ENCODE data around the gene CENPM. TPM values are rescaled to one million over a fixed set of nuclear protein-coding genes. Genes with fewer than 3 reads are reported as not detected.

The CENPM gene
- total RNA-seq, 2 donors from 2014 or later, result not detected

DNA sequence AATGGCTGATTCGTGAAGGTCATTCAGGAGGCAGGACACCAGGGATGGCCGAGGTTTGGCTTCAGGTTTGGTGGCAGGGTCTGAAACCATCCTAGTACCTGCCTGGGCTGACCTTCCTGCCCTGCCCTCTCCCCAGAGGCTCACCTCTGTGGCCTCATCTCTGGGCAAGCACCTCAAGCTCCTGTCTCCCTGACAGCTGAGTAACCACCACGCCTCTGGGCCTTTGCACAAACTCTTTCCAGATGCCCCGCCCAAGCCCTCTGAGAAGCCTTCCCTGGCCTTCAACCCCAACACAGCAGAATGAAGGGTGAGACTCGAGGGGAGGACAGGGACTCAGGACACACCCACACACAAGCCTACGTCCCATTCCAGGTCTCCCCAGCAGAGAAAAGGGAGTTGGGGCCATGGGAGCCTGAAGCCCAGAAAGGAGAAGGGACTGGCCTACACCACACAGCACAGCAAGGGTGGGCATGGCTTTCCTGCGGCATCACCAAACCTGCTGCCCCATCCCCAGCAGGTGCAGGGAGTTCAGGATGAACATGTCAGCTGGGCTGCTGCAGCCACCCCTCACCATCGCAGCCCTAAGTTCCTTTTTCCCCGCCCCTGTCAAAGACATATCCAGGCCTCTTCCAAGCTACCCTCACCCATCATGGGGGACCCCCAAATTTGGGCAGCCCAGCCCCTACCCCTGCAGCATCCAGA lies 34.5 kb downstream of the CENPM start:
- ATAC-seq (ENCODE audit: insufficient number of reproducible peaks, low FRiP score, low read depth), result no peak
- Histone ChIP-seq H3K4me3 (no peak overlapping the region), H3K27me3 (replicated peaks; ENCODE audit: insufficient read depth) (peaks cover 27% of the 10 kb centered on the region), H3K27ac (peak overlapping the region in 1 of 2 donors; percentile 11), H3K36me3 (peaks cover under 1% of the 10 kb centered on the region), H3K4me1 (ENCODE audit: control insufficient read depth in 1 of 2, low read depth in 2 of 2) (peaks cover 18 to 29% of the 10 kb centered on the region in 2 donors), H3K9me3 (no peaks in the 10 kb centered on the region)
- no peak for TF ChIP-seq CTCF (IDR thresholded peaks at IDR 0.05)
- no peak for DNase-seq (ENCODE audit: low spot score)

- peak overlapping the region in 1 of 2 donors; percentile 11 for H3K27ac ChIP-seq
- H3K4me1 ChIP-seq (ENCODE audit: control insufficient read depth in 1 of 2, low read depth in 2 of 2), result peaks cover 18 to 29% of the 10 kb centered on the region in 2 donors
- TF ChIP-seq CTCF (IDR thresholded peaks at IDR 0.05), result no peak
- H3K36me3 ChIP-seq, result peaks cover 3% of the 10 kb centered on the region
- DNase-seq (ENCODE audit: low spot score), result no peak
- peaks cover 25% of the 10 kb centered on the region for H3K27me3 ChIP-seq (replicated peaks; ENCODE audit: insufficient read depth)
- no peak for ATAC-seq (ENCODE audit: insufficient number of reproducible peaks, low FRiP score, low read depth)
- peak overlapping the region; percentile 63 for H3K4me3 ChIP-seq
- H3K9me3 ChIP-seq, result no peaks in the 10 kb centered on the region
These were observed 35.8 kb downstream of the CENPM start for GRCh38 chr22:41911001-41911611.

GRCh38 chr22:41910050-41911000 lies 36.6 kb downstream of the CENPM start:
- no peak for TF ChIP-seq CTCF (IDR thresholded peaks at IDR 0.05)
- H3K27me3 ChIP-seq (replicated peaks; ENCODE audit: insufficient read depth), result peaks cover 17% of the 10 kb centered on the region
- no peak for DNase-seq (ENCODE audit: low spot score)
- ATAC-seq (ENCODE audit: insufficient number of reproducible peaks, low FRiP score, low read depth), result no peak
- peak overlapping the region; percentile 63 for H3K4me3 ChIP-seq
- H3K27ac ChIP-seq, result no peak overlapping the region
- H3K9me3 ChIP-seq, result no peaks in the 10 kb centered on the region
- H3K4me1 ChIP-seq (ENCODE audit: control insufficient read depth in 1 of 2, low read depth in 2 of 2), result peaks cover 18 to 27% of the 10 kb centered on the region in 2 donors
- peaks cover 8% of the 10 kb centered on the region for H3K36me3 ChIP-seq

GRCh38 chr22:41909310-41910049 lies 37.5 kb downstream of the CENPM start:
- TF ChIP-seq CTCF (IDR thresholded peaks at IDR 0.05), result no peak
- no peak overlapping the region for H3K27ac ChIP-seq
- peaks cover 13 to 19% of the 10 kb centered on the region in 2 donors for H3K4me1 ChIP-seq (ENCODE audit: control insufficient read depth in 1 of 2, low read depth in 2 of 2)
- ATAC-seq (ENCODE audit: insufficient number of reproducible peaks, low FRiP score, low read depth), result no peak
- H3K9me3 ChIP-seq, result no peaks in the 10 kb centered on the region
- peak overlapping the region; percentile 63 for H3K4me3 ChIP-seq
- peaks cover 14% of the 10 kb centered on the region for H3K27me3 ChIP-seq (replicated peaks; ENCODE audit: insufficient read depth)
- DNase-seq (ENCODE audit: low spot score), result no peak
- H3K36me3 ChIP-seq, result peaks cover 14% of the 10 kb centered on the region

All from thoracic aorta (tissue), 2 donors.